HL-60 (cell line): Measurements from ENCODE around the gene WSCD1.

Experiments
- DNase-seq, 2 experiments: peaks; one replicate each; pipeline ENCODE4 v3.0.0-alpha.2; 2010 to 2020; ENCODE audit warnings: low read depth in 1 of 2, low spot score in 1 of 2
- H3K27ac ChIP-seq: fragments of 250-450 bp; sonication (Bioruptor Pico); replicated peaks from 2 replicates; pipeline ENCODE4 v1.5.1; 2020; ENCODE audit warnings: mild to moderate bottlenecking, moderate library complexity
- H3K27me3 ChIP-seq: fragments of 250-450 bp; sonication (Bioruptor Pico); 2 replicates; pipeline ENCODE4 v1.5.1; 2021; ENCODE audit warnings: mild to moderate bottlenecking, moderate library complexity; ENCODE audit not compliant: insufficient read depth, poor library complexity, severe bottlenecking
- H3K4me3 ChIP-seq: replicated peaks from 2 replicates; pipeline ENCODE4 v1.5.1; 2011; ENCODE audit warnings: mild to moderate bottlenecking, control low read depth, low read length; ENCODE audit not compliant: insufficient read depth
- CTCF ChIP-seq: IDR thresholded peaks from one replicate; pipeline ENCODE4 v1.5.1; 2011; ENCODE audit warnings: low read length, control low read depth, inconsistent platforms; ENCODE audit not compliant: insufficient read depth
- GABPA ChIP-seq: IDR thresholded peaks from 2 replicates; pipeline ENCODE4 v1.6.1; 2012; ENCODE audit warnings: low read depth
- POLR2AphosphoS5 ChIP-seq: IDR thresholded peaks from 2 replicates; pipeline ENCODE4 v1.6.1; 2012; ENCODE audit warnings: low read depth
- SPI1 ChIP-seq: IDR thresholded peaks from 2 replicates; pipeline ENCODE4 v1.6.1; 2012; ENCODE audit warnings: low read depth, mild to moderate bottlenecking, borderline replicate concordance
- TF ChIP-seq, protein P1 (sequence below): IDR thresholded peaks from 2 replicates; pipeline ENCODE4 v1.6.1; 2012; ENCODE audit warnings: low read depth; ENCODE audit not compliant: insufficient replicate concordance

The WSCD1 gene

GRCh38 chr17:6137716-6138502 lies 67.7 kb downstream of the WSCD1 start:
- no peak overlapping the region for H3K27ac ChIP-seq
- TF ChIP-seq, protein P1, sequence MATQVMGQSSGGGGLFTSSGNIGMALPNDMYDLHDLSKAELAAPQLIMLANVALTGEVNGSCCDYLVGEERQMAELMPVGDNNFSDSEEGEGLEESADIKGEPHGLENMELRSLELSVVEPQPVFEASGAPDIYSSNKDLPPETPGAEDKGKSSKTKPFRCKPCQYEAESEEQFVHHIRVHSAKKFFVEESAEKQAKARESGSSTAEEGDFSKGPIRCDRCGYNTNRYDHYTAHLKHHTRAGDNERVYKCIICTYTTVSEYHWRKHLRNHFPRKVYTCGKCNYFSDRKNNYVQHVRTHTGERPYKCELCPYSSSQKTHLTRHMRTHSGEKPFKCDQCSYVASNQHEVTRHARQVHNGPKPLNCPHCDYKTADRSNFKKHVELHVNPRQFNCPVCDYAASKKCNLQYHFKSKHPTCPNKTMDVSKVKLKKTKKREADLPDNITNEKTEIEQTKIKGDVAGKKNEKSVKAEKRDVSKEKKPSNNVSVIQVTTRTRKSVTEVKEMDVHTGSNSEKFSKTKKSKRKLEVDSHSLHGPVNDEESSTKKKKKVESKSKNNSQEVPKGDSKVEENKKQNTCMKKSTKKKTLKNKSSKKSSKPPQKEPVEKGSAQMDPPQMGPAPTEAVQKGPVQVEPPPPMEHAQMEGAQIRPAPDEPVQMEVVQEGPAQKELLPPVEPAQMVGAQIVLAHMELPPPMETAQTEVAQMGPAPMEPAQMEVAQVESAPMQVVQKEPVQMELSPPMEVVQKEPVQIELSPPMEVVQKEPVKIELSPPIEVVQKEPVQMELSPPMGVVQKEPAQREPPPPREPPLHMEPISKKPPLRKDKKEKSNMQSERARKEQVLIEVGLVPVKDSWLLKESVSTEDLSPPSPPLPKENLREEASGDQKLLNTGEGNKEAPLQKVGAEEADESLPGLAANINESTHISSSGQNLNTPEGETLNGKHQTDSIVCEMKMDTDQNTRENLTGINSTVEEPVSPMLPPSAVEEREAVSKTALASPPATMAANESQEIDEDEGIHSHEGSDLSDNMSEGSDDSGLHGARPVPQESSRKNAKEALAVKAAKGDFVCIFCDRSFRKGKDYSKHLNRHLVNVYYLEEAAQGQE = no peak
- no peak for TF ChIP-seq POLR2AphosphoS5
- no peak for TF ChIP-seq GABPA
- TF ChIP-seq SPI1 = no peak
- TF ChIP-seq CTCF = no peak
- no peaks in the 10 kb centered on the region for H3K27me3 ChIP-seq
- DNase-seq = no peak
- H3K4me3 ChIP-seq = no peak overlapping the region

- Histone ChIP-seq H3K27ac (no peak overlapping the region), H3K4me3 (no peak overlapping the region), H3K27me3 (no peaks in the 10 kb centered on the region)
- DNase-seq = no peak
- no peak for TF ChIP-seq POLR2AphosphoS5
- TF ChIP-seq, protein P1 = no peak
- no peak for TF ChIP-seq SPI1
- no peak for TF ChIP-seq CTCF
- no peak for TF ChIP-seq GABPA
These were observed 68.7 kb downstream of the WSCD1 start for GRCh38 chr17:6138761-6139446.

GRCh38 chr17:6139447-6139832 lies 69.3 kb downstream of the WSCD1 start:
- no peaks in the 10 kb centered on the region for H3K27me3 ChIP-seq
- no peak overlapping the region for H3K27ac ChIP-seq
- H3K4me3 ChIP-seq = no peak overlapping the region

DNA sequence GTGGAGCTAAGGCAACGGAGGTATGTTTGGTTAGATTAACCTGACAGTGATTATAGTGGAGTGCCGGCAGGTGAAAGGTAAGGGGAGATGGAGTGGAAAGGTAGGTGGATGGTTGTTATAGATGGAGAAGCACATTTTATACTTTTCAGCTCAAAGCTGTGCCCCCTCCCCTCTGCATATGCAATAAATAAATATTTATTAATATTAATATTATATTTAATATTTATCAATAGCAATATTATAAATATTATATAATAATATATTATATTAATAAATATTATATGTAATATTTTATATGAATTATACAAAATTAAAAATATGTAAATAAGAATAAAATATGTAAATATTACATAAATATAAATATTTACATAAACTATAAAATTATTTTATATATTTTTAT lies 70.0 kb downstream of the WSCD1 start:
- Histone ChIP-seq H3K4me3 (no peak overlapping the region), H3K27ac (no peak overlapping the region), H3K27me3 (no peaks in the 10 kb centered on the region)
- TF ChIP-seq, protein P1 = no peak
- no peak for TF ChIP-seq CTCF
- TF ChIP-seq POLR2AphosphoS5 = no peak
- no peak for TF ChIP-seq GABPA
- no peak for TF ChIP-seq SPI1
- DNase-seq = no peak

More at GRCh38 chr17:6139447-6139832, 69.3 kb downstream of the WSCD1 start:
- TF ChIP-seq POLR2AphosphoS5 = no peak
- no peak for DNase-seq
